AG04450 (cell line): ENCODE measurements around the gene SLC24A3. TPM values are rescaled to one million over a fixed set of nuclear protein-coding genes. Genes with fewer than 3 reads are reported as not detected.

Experiments
- CTCF ChIA-PET: fragments of 300-600, 350-600 bp; formaldehyde crosslinking; extraction: SDS; loops from one replicate; lab custom pipeline; 2022; ENCODE audit warnings: antibody characterized with exemption, inconsistent platforms; lab: Charles Lee
- POLR2A ChIA-PET: fragments of 350-600 bp; formaldehyde crosslinking; extraction: SDS; loops from one replicate; lab custom pipeline; 2021; ENCODE audit warnings: antibody characterized with exemption, inconsistent platforms; lab: Yijun Ruan, JAX
- DNase-seq: peaks from one replicate; pipeline ENCODE4 v3.0.0-alpha.2; 2011; ENCODE audit warnings: low read depth, low spot score
- H3K27ac ChIP-seq: one replicate; pipeline ENCODE4 v1.5.1; 2012; ENCODE audit warnings: low read depth, low read length, control low read depth
- H3K27me3 ChIP-seq: one replicate; pipeline ENCODE4 v1.6.0; 2012; ENCODE audit warnings: low read length; ENCODE audit not compliant: control insufficient read depth, insufficient read depth
- H3K4me3 ChIP-seq: 2 replicates; pipeline ENCODE4 v1.5.1; 2011; ENCODE audit warnings: mild to moderate bottlenecking, low read depth, low read length, control low read depth
- H3K9me3 ChIP-seq: 2 replicates; pipeline ENCODE4 v1.5.1; 2012; ENCODE audit warnings: low read length; ENCODE audit not compliant: control insufficient read depth, insufficient read depth
- polyA plus RNA-seq: library from polyadenylated mRNA; depleted of rRNA; stranded (reverse); fragments of >200 nt; gene quantifications from 2 replicates; pipeline ENCODE4 v1.2.3, GENCODE V29; 2011
- TF ChIP-seq, protein P1 (sequence below): IDR thresholded peaks from 2 replicates; pipeline ENCODE4 v1.5.1; 2011; ENCODE audit warnings: low read depth, low read length, control low read depth, inconsistent platforms

The SLC24A3 gene
- polyA plus RNA-seq, 1 experiment = not detected

DNA sequence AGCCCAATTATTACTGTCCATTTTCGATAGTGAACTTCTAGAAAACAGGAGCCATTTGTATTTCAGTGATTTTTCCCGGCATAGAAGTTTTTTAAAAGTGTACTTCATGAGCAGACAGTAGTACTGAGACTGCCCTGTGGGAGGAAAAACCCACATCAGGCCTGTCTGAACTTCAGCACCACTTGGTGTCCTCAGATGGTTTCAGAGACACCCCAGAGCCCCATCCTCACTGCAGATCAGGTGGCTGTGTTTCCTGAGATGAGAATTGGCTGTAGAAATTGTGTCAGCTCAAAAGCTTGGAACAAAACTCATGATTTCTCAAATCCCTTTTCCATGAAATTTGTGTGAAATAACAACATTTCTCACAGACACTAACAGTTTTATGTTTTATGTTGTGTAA is 435.6 kb downstream of the SLC24A3 start:
- Histone ChIP-seq H3K27me3 (peaks cover 2% of the 10 kb centered on the region), H3K27ac (no peak overlapping the region), H3K9me3 (no peaks in the 10 kb centered on the region), H3K4me3 (no peak overlapping the region)
- TF ChIP-seq, protein P1, sequence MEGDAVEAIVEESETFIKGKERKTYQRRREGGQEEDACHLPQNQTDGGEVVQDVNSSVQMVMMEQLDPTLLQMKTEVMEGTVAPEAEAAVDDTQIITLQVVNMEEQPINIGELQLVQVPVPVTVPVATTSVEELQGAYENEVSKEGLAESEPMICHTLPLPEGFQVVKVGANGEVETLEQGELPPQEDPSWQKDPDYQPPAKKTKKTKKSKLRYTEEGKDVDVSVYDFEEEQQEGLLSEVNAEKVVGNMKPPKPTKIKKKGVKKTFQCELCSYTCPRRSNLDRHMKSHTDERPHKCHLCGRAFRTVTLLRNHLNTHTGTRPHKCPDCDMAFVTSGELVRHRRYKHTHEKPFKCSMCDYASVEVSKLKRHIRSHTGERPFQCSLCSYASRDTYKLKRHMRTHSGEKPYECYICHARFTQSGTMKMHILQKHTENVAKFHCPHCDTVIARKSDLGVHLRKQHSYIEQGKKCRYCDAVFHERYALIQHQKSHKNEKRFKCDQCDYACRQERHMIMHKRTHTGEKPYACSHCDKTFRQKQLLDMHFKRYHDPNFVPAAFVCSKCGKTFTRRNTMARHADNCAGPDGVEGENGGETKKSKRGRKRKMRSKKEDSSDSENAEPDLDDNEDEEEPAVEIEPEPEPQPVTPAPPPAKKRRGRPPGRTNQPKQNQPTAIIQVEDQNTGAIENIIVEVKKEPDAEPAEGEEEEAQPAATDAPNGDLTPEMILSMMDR = no peak
- ChIA-PET CTCF (interaction anchor here (1.2 to 1.5 kb wide), 2 partner anchors 13 to 19 kb away, joined by 4 to 7 read pairs; no protein-coding TSS in a partner anchor), POLR2A (no interaction called here)
- no peak for DNase-seq

DNA sequence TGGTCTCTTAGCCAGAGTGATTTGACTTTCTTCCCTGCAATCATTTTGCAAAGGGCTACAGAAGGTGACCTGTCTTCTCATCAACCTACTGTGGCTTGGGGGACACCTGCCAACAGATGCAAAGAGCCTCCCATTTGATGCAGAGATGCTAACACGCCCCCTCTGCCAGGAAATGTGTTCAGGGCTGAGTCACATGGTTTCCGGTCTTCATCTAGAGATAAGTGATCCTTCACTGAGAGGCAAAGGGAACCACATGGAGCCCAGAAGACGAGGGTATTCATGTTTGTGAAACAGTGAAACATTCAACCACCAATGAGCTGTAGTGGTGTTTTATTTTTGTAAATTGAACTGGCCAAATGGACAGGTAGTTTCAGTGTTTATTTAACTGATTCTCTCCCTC is 436.6 kb downstream of the SLC24A3 start:
- ChIA-PET CTCF (interaction anchor here (1.5 kb wide), 1 partner anchor 12 kb away, joined by 4 read pairs; no protein-coding TSS in a partner anchor), POLR2A (no interaction called here)
- Histone ChIP-seq H3K27me3 (peaks cover 2% of the 10 kb centered on the region), H3K4me3 (no peak overlapping the region), H3K9me3 (no peaks in the 10 kb centered on the region), H3K27ac (no peak overlapping the region)
- TF ChIP-seq, protein P1 = no peak
- DNase-seq = no peak

DNA sequence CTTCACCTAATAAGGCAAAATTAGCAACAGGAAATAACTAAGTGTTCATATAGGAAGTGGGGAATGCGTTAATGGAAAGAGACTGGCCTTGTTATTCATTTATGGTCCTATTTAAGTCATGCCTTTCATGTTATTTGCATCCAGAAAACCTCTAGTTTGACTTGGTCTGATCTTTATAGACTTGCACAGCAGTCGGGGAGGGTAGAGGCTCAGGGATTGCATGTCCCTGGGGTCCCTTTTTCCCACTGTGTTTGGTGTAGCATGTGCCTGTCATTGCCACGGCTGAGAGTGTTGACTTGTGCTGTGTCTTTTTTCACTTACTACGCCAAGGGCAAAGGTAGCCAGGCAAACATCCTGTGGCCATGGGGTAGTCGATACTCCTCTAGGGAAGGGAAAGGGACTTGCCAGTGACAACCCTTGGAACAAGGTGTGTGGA is 440.2 kb downstream of the SLC24A3 start:
- TF ChIP-seq, protein P1 = no peak
- CTCF ChIA-PET = no interaction called here

DNA sequence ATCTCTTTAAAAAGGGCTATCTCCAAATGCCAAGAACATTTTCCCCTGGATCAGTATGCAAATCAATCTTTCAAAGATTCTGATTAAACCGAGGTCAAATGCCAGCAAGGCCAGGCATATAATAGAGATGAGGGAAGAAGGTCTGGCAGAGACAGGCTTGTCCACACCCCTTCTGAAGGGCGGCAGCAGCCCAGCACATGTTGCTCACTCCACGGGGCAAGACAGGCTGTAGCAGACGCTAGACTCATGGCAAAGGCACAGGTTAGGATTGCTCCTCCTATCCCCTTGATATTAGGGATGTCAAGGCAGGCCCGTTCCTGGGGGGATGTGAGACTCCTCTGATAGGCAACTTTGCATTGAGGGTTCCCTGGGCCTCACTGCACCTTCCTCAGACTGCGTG is 440.9 kb downstream of the SLC24A3 start:
- ChIA-PET POLR2A (no interaction called here), CTCF (no interaction called here)
- Histone ChIP-seq H3K9me3 (no peaks in the 10 kb centered on the region), H3K4me3 (no peak overlapping the region), H3K27me3 (peaks cover 2% of the 10 kb centered on the region), H3K27ac (no peak overlapping the region)
- DNase-seq = no peak
- TF ChIP-seq, protein P1 = no peak

More for the DNA sequence above, 440.2 kb downstream of the SLC24A3 start:
- Histone ChIP-seq H3K9me3 (no peaks in the 10 kb centered on the region), H3K27me3 (peaks cover 2% of the 10 kb centered on the region), H3K27ac (no peak overlapping the region), H3K4me3 (no peak overlapping the region)
- POLR2A ChIA-PET = no interaction called here
- no peak for DNase-seq

DNA sequence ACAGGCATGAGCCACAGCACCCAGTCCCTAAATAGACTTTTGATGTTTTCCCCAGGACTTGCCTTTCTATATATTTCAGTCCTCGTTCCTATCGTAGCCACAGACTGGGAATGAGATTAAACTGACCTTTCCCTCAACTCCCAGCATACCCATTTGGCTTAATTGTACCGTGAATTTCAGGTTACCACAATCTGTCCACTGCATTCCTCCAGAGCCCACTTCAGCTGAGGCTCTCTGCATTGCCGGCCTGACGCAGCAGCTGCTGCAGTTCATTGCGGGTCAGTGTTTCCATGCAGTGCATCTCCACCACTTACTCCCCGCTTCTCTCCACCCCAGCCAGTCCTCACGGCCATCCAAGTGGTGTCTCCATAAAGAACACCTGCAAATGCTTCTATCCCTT is 442.5 kb downstream of the SLC24A3 start:
- Histone ChIP-seq H3K4me3 (no peak overlapping the region), H3K27ac (no peak overlapping the region), H3K27me3 (peaks cover 8% of the 10 kb centered on the region), H3K9me3 (no peaks in the 10 kb centered on the region)
- DNase-seq = no peak
- ChIA-PET POLR2A (no interaction called here), CTCF (interaction anchor here (0.6 kb wide), 1 partner anchor 852 kb away, joined by 4 read pairs; no protein-coding TSS in a partner anchor)
- TF ChIP-seq, protein P1 = no peak
